WERI-Rb-1 (cell line): Measurements from ENCODE around the gene CEP78.
"Not testable (repeated sequence)": the region's sequence is repeated elsewhere in the genome, so short reads cannot be mapped to it uniquely, and the experiment has no call there.

Experiments
- DNase-seq: peaks from one replicate; pipeline ENCODE4 v3.0.0-alpha.2; 2020
- H3K27ac ChIP-seq: fragments of 250-450 bp; sonication (Bioruptor Pico); 2 replicates; pipeline ENCODE4 v1.5.1; 2020; ENCODE audit warnings: mild to moderate bottlenecking, moderate library complexity
- H3K27me3 ChIP-seq: fragments of 250-450 bp; sonication (Bioruptor Pico); 2 replicates; pipeline ENCODE4 v1.5.1; 2021; ENCODE audit warnings: mild to moderate bottlenecking, low read depth, moderate library complexity; ENCODE audit not compliant: insufficient read depth, severe bottlenecking
- H3K36me3 ChIP-seq: fragments of 250-450 bp; sonication (Bioruptor Pico); 2 replicates; pipeline ENCODE4 v1.5.1; 2020; ENCODE audit warnings: mild to moderate bottlenecking, moderate library complexity
- H3K4me3 ChIP-seq: 2 replicates; pipeline ENCODE4 v1.5.1; 2011; ENCODE audit warnings: low read depth, mild to moderate bottlenecking, control low read depth, low read length
- H3K9me3 ChIP-seq: fragments of 250-450 bp; sonication (Bioruptor Pico); 2 replicates; pipeline ENCODE4 v1.5.1; 2021; ENCODE audit warnings: mild to moderate bottlenecking, moderate library complexity; ENCODE audit not compliant: severe bottlenecking
- CTCF ChIP-seq: IDR thresholded peaks from 2 replicates; pipeline ENCODE4 v1.5.1; 2011; ENCODE audit warnings: low read depth, mild to moderate bottlenecking, control low read depth, inconsistent platforms, low read length

The CEP78 gene

GRCh38 chr9:78221425-78221824, 14.4 kb upstream of the CEP78 start:
- no peaks in the 10 kb centered on the region for H3K36me3 ChIP-seq
- no peak overlapping the region for H3K4me3 ChIP-seq
- TF ChIP-seq CTCF = no peak
- DNase-seq = no peak
- no peaks in the 10 kb centered on the region for H3K9me3 ChIP-seq
- H3K27ac ChIP-seq = no peak overlapping the region
- H3K27me3 ChIP-seq = no peaks in the 10 kb centered on the region

GRCh38 chr9:78221841-78222240, 14.0 kb upstream of the CEP78 start:
- not testable (repeated sequence) for H3K27ac ChIP-seq, H3K9me3 ChIP-seq, DNase-seq, H3K27me3 ChIP-seq, H3K36me3 ChIP-seq, H3K4me3 ChIP-seq

DNA sequence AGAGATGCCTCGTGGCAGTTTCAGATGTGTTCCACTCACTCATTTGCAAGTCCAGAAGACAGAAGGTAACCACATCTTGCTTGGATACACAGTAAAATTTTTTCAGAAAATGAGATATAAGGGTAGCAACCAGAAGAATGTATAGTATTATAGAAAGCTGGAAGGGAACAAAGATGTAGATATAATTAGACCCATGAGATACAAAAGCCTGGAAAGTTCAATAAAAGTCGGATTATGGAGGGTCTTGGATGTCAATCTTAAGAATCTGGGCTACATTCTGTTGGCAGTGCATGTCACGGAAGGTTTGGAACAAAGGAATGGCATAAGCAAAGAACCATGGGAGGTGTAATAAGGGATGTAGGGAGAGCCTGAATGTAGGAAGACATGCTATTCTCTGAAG, 5.1 kb upstream of the CEP78 start:
- Histone ChIP-seq H3K36me3 (no peaks in the 10 kb centered on the region; the same call in 1 of the 2 replicates), H3K27ac (no peak overlapping the region), H3K9me3 (no peaks in the 10 kb centered on the region), H3K4me3 (no peak overlapping the region), H3K27me3 (no peaks in the 10 kb centered on the region)
- no peak for TF ChIP-seq CTCF
- no peak for DNase-seq

DNA sequence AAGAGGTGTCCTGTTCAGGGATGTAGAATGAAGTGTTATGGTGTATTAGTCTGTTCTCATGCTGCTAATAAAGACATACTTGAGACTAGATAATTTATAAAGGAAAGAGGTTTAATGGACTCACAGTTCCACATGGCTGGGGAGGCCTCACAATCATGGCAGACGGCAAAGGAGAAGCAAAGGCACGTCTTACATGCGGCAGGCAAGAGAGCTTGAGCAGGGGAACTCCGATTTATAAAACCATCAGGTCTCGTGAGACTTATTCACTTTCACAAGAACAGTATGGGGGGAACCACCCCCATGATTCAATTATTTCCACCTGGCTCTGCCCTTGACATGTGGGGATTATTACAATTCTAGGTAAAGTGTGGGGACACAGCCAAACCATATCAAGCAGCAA, 3.4 kb upstream of the CEP78 start:
- not testable (repeated sequence) for H3K27ac ChIP-seq, H3K4me3 ChIP-seq, H3K9me3 ChIP-seq, H3K27me3 ChIP-seq, DNase-seq
- H3K36me3 ChIP-seq = peaks cover 10% of the 10 kb centered on the region

DNA sequence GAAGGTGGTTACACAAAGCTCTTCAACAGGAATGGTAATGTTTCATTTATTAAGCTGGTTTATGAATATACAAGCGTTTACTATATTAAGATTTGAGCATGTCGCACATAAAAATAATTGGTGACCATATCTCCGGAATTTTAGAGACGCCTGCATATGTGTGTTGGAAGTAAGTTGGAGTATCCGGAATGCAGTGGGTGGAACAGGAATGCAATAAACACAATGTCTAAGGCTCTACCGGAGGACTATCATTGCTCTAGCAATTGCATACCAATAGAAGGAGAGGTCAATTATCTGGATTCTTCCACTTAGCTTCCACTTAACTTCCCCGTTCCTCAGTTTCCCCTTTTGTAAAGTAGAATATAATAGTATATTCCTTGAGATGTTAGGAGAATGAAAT, 1.1 kb upstream of the CEP78 start:
- DNase-seq = no peak
- Histone ChIP-seq H3K4me3 (peak overlapping the region; percentile 82), H3K36me3 (peaks cover 24% of the 10 kb centered on the region), H3K27me3 (no peaks in the 10 kb centered on the region), H3K27ac (no peak overlapping the region), H3K9me3 (no peaks in the 10 kb centered on the region)
- TF ChIP-seq CTCF = no peak

GRCh38 chr9:78235256-78235761, 566 bp upstream of the CEP78 start:
- H3K4me3 ChIP-seq = peak overlapping the region; percentile 82
- H3K36me3 ChIP-seq = peaks cover 29% of the 10 kb centered on the region
- H3K9me3 ChIP-seq = no peaks in the 10 kb centered on the region
- DNase-seq = no peak
- H3K27ac ChIP-seq = peak overlapping the region; percentile 97
- TF ChIP-seq CTCF = no peak
- no peaks in the 10 kb centered on the region for H3K27me3 ChIP-seq

DNA sequence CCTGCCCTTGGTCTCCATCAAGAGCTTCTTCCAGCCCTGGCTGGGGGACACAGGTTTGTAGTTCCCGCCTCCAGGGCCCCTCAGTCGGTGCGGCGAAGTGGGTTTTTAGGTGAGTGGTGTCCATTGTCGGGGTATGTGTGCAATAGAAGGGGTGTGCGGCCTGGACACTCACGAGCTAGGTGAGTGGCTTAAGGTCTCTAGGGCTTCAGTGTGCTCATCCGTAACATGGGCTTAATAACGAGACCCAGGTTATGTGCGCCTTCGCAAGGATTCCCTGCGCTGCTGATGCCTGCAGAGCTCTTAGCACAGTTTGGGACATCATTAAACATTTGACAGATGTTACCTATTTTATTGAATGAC, 656 bp downstream of the CEP78 start:
- DNase-seq = peak; percentile 36
- H3K27ac ChIP-seq = peak overlapping the region; percentile 97
- peaks cover 41% of the 10 kb centered on the region for H3K36me3 ChIP-seq
- no peaks in the 10 kb centered on the region for H3K27me3 ChIP-seq
- no peak for TF ChIP-seq CTCF
- no peaks in the 10 kb centered on the region for H3K9me3 ChIP-seq
- H3K4me3 ChIP-seq = peak overlapping the region; percentile 82
